WTC11 (cell line): ENCODE measurements around the gene HSPB6. TPM values are rescaled to one million over a fixed set of nuclear protein-coding genes. Genes with fewer than 3 reads are reported as not detected.

Source experiments
- ATAC-seq: fragments of 200-7000 bp; cut with Tn5 transposase; 2 replicates; pipeline ENCODE4 v1.10.0; 2021; ENCODE audit warnings: mild to moderate bottlenecking, moderate library complexity
- CTCF ChIA-PET: fragments of 300-600 bp; sonication (Branson Sonifier 250); formaldehyde crosslinking; loops from one replicate; lab custom pipeline; 2021; ENCODE audit warnings: antibody characterized with exemption; lab: Charles Lee
- POLR2A ChIA-PET: fragments of 350-600 bp; sonication (Branson Sonifier 250); formaldehyde crosslinking; loops from one replicate; lab custom pipeline; 2021; ENCODE audit warnings: antibody characterized with exemption; lab: Charles Lee
- DNase-seq: peaks from one replicate; pipeline ENCODE4 v3.0.0; 2021; ENCODE audit warnings: low spot score
- H3K27ac Mint-ChIP-seq: 2 replicates; pipeline ENCODE4 v1.8.0; 2021; ENCODE audit warnings: mixed read lengths
- H3K27me3 Mint-ChIP-seq: 2 replicates; pipeline ENCODE4 v1.8.0; 2021; ENCODE audit warnings: low read depth, mild to moderate bottlenecking, moderate library complexity, mixed read lengths
- H3K36me3 Mint-ChIP-seq: 2 replicates; pipeline ENCODE4 v1.8.0; 2021; ENCODE audit warnings: mixed read lengths
- H3K4me1 Mint-ChIP-seq: 2 replicates; pipeline ENCODE4 v1.8.0; 2022; ENCODE audit warnings: mixed read lengths
- H3K4me3 Mint-ChIP-seq: 2 replicates; pipeline ENCODE4 v1.8.0; 2021; ENCODE audit warnings: mild to moderate bottlenecking, moderate library complexity, mixed read lengths
- H3K9me3 Mint-ChIP-seq: 2 replicates; pipeline ENCODE4 v1.8.0; 2021; ENCODE audit warnings: mixed read lengths
- AFF4 ChIP-seq: sonication (generic); formaldehyde crosslinking; IDR thresholded peaks from 2 replicates; pipeline ENCODE4 v1.8.1; 2023; ENCODE audit warnings: mild to moderate bottlenecking, missing genetic modification reagents, borderline replicate concordance
- ATF3 ChIP-seq: sonication (generic); formaldehyde crosslinking; conservative IDR thresholded peaks from 2 replicates; pipeline ENCODE4 v1.8.1; 2022; ENCODE audit warnings: mild to moderate bottlenecking, missing genetic modification reagents
- CBFB ChIP-seq: sonication (generic); formaldehyde crosslinking; IDR thresholded peaks from 2 replicates; pipeline ENCODE4 v1.8.1; 2022; ENCODE audit warnings: mild to moderate bottlenecking, low read depth, missing genetic modification reagents
- E2F4 ChIP-seq: sonication (generic); formaldehyde crosslinking; IDR thresholded peaks from 2 replicates; pipeline ENCODE4 v1.8.1; 2022; ENCODE audit warnings: low read depth, mild to moderate bottlenecking, moderate library complexity, missing genetic modification reagents, borderline replicate concordance
- ELF4 ChIP-seq: sonication (generic); formaldehyde crosslinking; IDR thresholded peaks from 2 replicates; pipeline ENCODE4 v1.8.1; 2022; ENCODE audit warnings: low read depth, mild to moderate bottlenecking, moderate library complexity, missing genetic modification reagents
- EMX1 ChIP-seq: fragments of 250-450 bp; sonication (Bioruptor Pico); IDR thresholded peaks from 2 replicates; pipeline ENCODE4 v1.8.0; 2021; ENCODE audit warnings: mild to moderate bottlenecking
- ESRRA ChIP-seq: sonication (generic); formaldehyde crosslinking; IDR thresholded peaks from 2 replicates; pipeline ENCODE4 v1.8.1; 2022; ENCODE audit warnings: mild to moderate bottlenecking, missing genetic modification reagents, borderline replicate concordance
- GABPB1 ChIP-seq: sonication (generic); formaldehyde crosslinking; IDR thresholded peaks from 2 replicates; pipeline ENCODE4 v1.8.1; 2023; ENCODE audit warnings: mild to moderate bottlenecking, missing genetic modification reagents
- GTF2I ChIP-seq: fragments of 250-450 bp; sonication (Bioruptor Pico); conservative IDR thresholded peaks from 2 replicates; pipeline ENCODE4 v1.4.0; 2021; ENCODE audit warnings: mild to moderate bottlenecking
- IRF2 ChIP-seq: sonication (generic); formaldehyde crosslinking; IDR thresholded peaks from 2 replicates; pipeline ENCODE4 v1.8.0; 2022; ENCODE audit warnings: low read depth, missing genetic modification reagents, borderline replicate concordance
- TCF7 ChIP-seq: sonication (generic); formaldehyde crosslinking; IDR thresholded peaks from 2 replicates; pipeline ENCODE4 v1.8.0; 2022; ENCODE audit warnings: mild to moderate bottlenecking, low read depth, missing genetic modification reagents, moderate library complexity
- TP53 ChIP-seq: sonication (generic); formaldehyde crosslinking; IDR thresholded peaks from 2 replicates; pipeline ENCODE4 v1.8.1; 2023; ENCODE audit warnings: mild to moderate bottlenecking, missing genetic modification reagents
- ZBTB21 ChIP-seq: sonication (generic); formaldehyde crosslinking; IDR thresholded peaks from 2 replicates; pipeline ENCODE4 v1.8.1; 2023; ENCODE audit warnings: mild to moderate bottlenecking, missing genetic modification reagents, borderline replicate concordance
- ZNF532 ChIP-seq: fragments of 250-450 bp; sonication (Bioruptor Pico); IDR thresholded peaks from 2 replicates; pipeline ENCODE4 v1.9.0; 2021; ENCODE audit warnings: mild to moderate bottlenecking, borderline replicate concordance
- total RNA-seq: library from RNA; stranded (reverse); gene quantifications from 3 replicates; pipeline ENCODE4 v1.2.3, GENCODE V29; 2021
- TF ChIP-seq, protein P1 (sequence below): fragments of 250-450 bp; sonication (Bioruptor Pico); IDR thresholded peaks from 2 replicates; pipeline ENCODE4 v2.1.2; 2022; ENCODE audit warnings: mild to moderate bottlenecking, moderate library complexity
- TF ChIP-seq, protein P2 (sequence below): sonication (generic); formaldehyde crosslinking; IDR thresholded peaks from 2 replicates; pipeline ENCODE4 v1.8.1; 2022; ENCODE audit warnings: low read depth, missing genetic modification reagents, borderline replicate concordance

The HSPB6 gene
- total RNA-seq, 1 experiment from 2014 or later = 1.7 TPM

DNA sequence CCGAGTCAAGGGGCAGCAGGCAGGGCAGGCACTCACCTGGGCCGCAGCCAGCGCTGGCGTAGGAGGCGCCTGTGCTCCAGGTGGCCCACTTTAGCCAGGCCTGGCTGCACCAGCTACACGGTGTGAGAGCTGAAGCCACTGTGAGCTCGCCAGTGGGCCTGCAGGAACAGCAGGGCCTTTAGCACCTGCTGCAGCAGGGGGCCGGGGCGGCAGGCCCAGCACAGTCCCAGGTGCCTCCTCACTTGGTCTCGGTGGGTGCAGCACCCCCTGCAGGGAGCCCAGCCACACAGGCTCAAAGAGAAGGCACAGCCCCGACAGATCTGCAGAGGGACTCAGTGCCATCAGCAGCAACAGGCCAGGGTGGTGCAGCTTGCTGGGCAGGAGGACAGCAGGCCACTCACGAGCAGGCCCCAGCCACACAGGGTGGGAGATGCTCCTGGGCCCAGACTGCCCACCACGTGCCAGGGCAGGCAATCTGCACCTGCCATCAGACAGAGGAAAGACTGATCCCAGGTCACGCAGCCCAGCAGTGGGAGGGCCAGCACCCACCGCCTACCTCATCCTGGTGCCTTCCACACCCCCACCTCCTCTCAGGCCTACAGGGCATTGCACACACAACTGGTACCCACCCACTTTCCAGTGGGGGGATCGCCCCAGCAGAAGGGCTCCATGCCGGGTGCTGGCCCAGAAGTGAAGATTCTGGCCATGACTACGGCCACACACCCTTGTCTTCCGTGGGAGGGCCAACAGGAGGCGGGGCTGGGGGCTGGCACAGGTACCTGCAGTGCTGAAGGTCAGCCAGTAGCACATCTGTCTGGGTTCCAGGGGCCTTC is 34.4 kb upstream of the HSPB6 start:
- Mint-ChIP-seq H3K4me1 (peaks cover under 1% of the 10 kb centered on the region; the same call in 1 of the 2 replicates), H3K27ac (no peak overlapping the region), H3K9me3 (no peaks in the 10 kb centered on the region), H3K27me3 (peaks cover 15% of the 10 kb centered on the region), H3K36me3 (no peaks in the 10 kb centered on the region), H3K4me3 (no peak overlapping the region)
- TF ChIP-seq ESRRA (CRISPR knock-in tag) (no peak), ZNF532 (CRISPR knock-in tag) (no peak), GABPB1 (CRISPR knock-in tag) (no peak)
- ATAC-seq (peak; percentile 49), DNase-seq (no peak)
- ChIA-PET CTCF (interaction anchor here (1.5 to 2.1 kb wide), 2 partner anchors 29 to 38 kb away, joined by 3 to 4 read pairs; no protein-coding TSS in a partner anchor), POLR2A (interaction anchor here (1.0 kb wide), 1 partner anchor 43 kb away, joined by 3 read pairs; the partner anchor contains the start of gene LIN37)

GRCh38 chr19:35789978-35790944 is 33.4 kb upstream of the HSPB6 start:
- peaks cover 5% of the 10 kb centered on the region for H3K27me3 Mint-ChIP-seq
- H3K27ac Mint-ChIP-seq = no peak overlapping the region
- peaks cover 10% of the 10 kb centered on the region for H3K4me1 Mint-ChIP-seq
- ChIA-PET POLR2A (interaction anchor here (1.0 kb wide), 1 partner anchor 42 kb away, joined by 3 read pairs; the partner anchor contains the start of gene LIN37), CTCF (interaction anchor here (0.5 to 2.8 kb wide), 6 partner anchors 13 to 336 kb away, joined by 3 to 8 read pairs (median 3); partner anchors contain the start of genes LIN37, PSENEN and U2AF1L4)
- no peaks in the 10 kb centered on the region for H3K9me3 Mint-ChIP-seq
- DNase-seq (no peak), ATAC-seq (no peak)
- H3K36me3 Mint-ChIP-seq = no peaks in the 10 kb centered on the region
- no peak overlapping the region for H3K4me3 Mint-ChIP-seq
- TF ChIP-seq ZBTB21 (CRISPR knock-in tag) (no peak), ELF4 (CRISPR knock-in tag) (no peak), ATF3 (CRISPR knock-in tag) (no peak), EMX1 (CRISPR knock-in tag) (no peak), TP53 (CRISPR knock-in tag) (no peak), E2F4 (CRISPR knock-in tag) (no peak), GTF2I (CRISPR knock-in tag) (no peak), CBFB (CRISPR knock-in tag) (no peak), AFF4 (CRISPR knock-in tag) (no peak), TCF7 (CRISPR knock-in tag) (no peak), IRF2 (no peak)
- TF ChIP-seq, protein P1, sequence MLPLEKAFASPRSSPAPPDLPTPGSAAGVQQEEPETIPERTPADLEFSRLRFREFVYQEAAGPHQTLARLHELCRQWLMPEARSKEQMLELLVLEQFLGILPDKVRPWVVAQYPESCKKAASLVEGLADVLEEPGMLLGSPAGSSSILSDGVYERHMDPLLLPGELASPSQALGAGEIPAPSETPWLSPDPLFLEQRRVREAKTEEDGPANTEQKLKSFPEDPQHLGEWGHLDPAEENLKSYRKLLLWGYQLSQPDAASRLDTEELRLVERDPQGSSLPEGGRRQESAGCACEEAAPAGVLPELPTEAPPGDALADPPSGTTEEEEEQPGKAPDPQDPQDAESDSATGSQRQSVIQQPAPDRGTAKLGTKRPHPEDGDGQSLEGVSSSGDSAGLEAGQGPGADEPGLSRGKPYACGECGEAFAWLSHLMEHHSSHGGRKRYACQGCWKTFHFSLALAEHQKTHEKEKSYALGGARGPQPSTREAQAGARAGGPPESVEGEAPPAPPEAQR (CRISPR knock-in tag) = no peak
- TF ChIP-seq, protein P2, sequence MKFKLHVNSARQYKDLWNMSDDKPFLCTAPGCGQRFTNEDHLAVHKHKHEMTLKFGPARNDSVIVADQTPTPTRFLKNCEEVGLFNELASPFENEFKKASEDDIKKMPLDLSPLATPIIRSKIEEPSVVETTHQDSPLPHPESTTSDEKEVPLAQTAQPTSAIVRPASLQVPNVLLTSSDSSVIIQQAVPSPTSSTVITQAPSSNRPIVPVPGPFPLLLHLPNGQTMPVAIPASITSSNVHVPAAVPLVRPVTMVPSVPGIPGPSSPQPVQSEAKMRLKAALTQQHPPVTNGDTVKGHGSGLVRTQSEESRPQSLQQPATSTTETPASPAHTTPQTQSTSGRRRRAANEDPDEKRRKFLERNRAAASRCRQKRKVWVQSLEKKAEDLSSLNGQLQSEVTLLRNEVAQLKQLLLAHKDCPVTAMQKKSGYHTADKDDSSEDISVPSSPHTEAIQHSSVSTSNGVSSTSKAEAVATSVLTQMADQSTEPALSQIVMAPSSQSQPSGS = no peak
